HG03575 (cell line): ENCODE data around the gene FGR.

Source experiments
- ATAC-seq: cut with Tn5 transposase; IDR thresholded peaks from one replicate; pipeline ENCODE4 v1.9.1; 2021; ENCODE audit not compliant: unreplicated experiment, insufficient number of reproducible peaks, low FRiP score; ENCODE audit errors: extremely low read depth

The FGR gene

GRCh38 chr1:27604579-27605299, 30.2 kb downstream of the FGR start:
- no peak for ATAC-seq

- no peak for ATAC-seq
Measured at GRCh38 chr1:27603681-27604578, 31.1 kb downstream of the FGR start, which contains the start of gene AHDC1. TSS of gene AHDC1 (minus strand) at chr1:27604144. CDS start at chr1:27552115, 52,029 bp downstream.

- ATAC-seq = no peak
Measured at GRCh38 chr1:27603309-27603680, 31.7 kb downstream of the FGR start.

GRCh38 chr1:27602462-27603308, 32.3 kb downstream of the FGR start:
- no peak for ATAC-seq

GRCh38 chr1:27601771-27602461, 33.1 kb downstream of the FGR start:
- ATAC-seq = no peak

- ATAC-seq = no peak
Measured at GRCh38 chr1:27601321-27601770, 33.6 kb downstream of the FGR start.

GRCh38 chr1:27600498-27601175, 34.3 kb downstream of the FGR start:
- no peak for ATAC-seq

- ATAC-seq = no peak
Measured at GRCh38 chr1:27599605-27600497, 35.1 kb downstream of the FGR start.

GRCh38 chr1:27598902-27599528, 36.0 kb downstream of the FGR start:
- no peak for ATAC-seq

GRCh38 chr1:27598295-27598687, 36.7 kb downstream of the FGR start:
- no peak for ATAC-seq

- ATAC-seq = no peak
Measured at GRCh38 chr1:27597516-27598294, 37.3 kb downstream of the FGR start.

- ATAC-seq = no peak
Measured at GRCh38 chr1:27596986-27597385, 38.0 kb downstream of the FGR start.

GRCh38 chr1:27596261-27596660, 38.7 kb downstream of the FGR start:
- ATAC-seq = no peak

GRCh38 chr1:27595597-27595996, 39.4 kb downstream of the FGR start:
- no peak for ATAC-seq

GRCh38 chr1:27594564-27595510, 40.1 kb downstream of the FGR start:
- no peak for ATAC-seq
